ENCODE data around the gene ENTPD8. TPM values are rescaled to one million over a fixed set of nuclear protein-coding genes. Genes with fewer than 3 reads are reported as not detected.

The ENTPD8 gene
- total and polyA plus RNA-seq, 2 of the 13 experiments (the other 11 are each of a cell fraction or from before 2014, with no cell fraction given) = 0.26 to 0.44 TPM

DNA sequence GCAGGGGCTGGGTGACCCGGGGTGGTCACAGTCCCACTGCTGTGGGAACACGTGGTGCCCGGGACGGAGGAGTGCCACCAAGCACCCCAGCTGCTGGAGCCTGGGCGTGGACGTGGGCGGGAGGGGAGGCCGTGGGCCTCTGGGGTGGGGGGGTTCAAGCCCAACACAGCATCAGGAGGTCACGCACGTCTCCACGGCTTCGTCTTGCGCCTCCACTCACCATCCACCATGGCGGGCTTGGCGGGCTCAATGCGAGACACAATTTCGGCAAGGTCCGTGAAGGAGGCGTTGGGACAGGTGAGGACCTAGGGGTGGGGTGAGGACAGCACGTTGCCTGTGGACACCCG is 20.1 kb upstream of the ENTPD8 start:
- BruUV-seq (replicated peaks) = no TSS peak
- no peak overlapping the region for H3K27ac ChIP-seq (ENCODE audit: extremely low read length, insufficient read depth, low read length)
- DNase-seq (ENCODE audit: low spot score) = no peak
- H3K9me3 ChIP-seq (ENCODE audit: low read length) = no peaks in the 10 kb centered on the region
- POLR2A ChIA-PET = no interaction called here
- intact Hi-C loops (cut with micrococcal nuclease; ENCODE audit: unreplicated experiment) = no loop called here
- peaks cover 81% of the 10 kb centered on the region for H3K4me1 ChIP-seq (ENCODE audit: insufficient read depth, low read length)
- H3K27me3 ChIP-seq (ENCODE audit: control insufficient read depth in 1 of 2, insufficient read depth in 2 of 2, low read length in 2 of 2) = no peaks in the 10 kb centered on the region; a peak in 1 of 5 replicates
- H3K9ac ChIP-seq (ENCODE audit: insufficient read depth, low read depth, low read length) = no peak overlapping the region
- peaks cover 11% of the 10 kb centered on the region; the same call in 1 of the 2 replicates for H4K20me1 ChIP-seq (ENCODE audit: insufficient read depth, low read length)
- no peak for ATAC-seq
- CTCF ChIA-PET (ENCODE audit: low intra/inter-chr PET ratio, low total read pairs) = no interaction called here
- peaks cover 2 to 11% of the 10 kb centered on the region in 2 experiments; a peak in 3 of 5 replicates for H3K36me3 ChIP-seq (replicated peaks in 1 of 2; ENCODE audit: control insufficient read depth in 1 of 2, insufficient read depth in 2 of 2, low read length in 2 of 2)
- FAIRE-seq = no peak
- no peak overlapping the region for H3K4me2 ChIP-seq (ENCODE audit: low read depth, low read length)
- 96% methylated on average over 14 of the region's 21 CpGs for WGBS (ENCODE audit: low lambda C conversion rate)
- no peak overlapping the region for H2AFZ ChIP-seq (ENCODE audit: low read length)
- in situ Hi-C loops (cut with HindIII; ENCODE audit: extremely low pct_ligation_motif_present, low pct_unique_long_range_greater_than_20kb) = no loop called here
- peaks cover 26% of the 10 kb centered on the region for H3K79me2 ChIP-seq (ENCODE audit: insufficient read depth, low read length)
- TF ChIP-seq PHF8 (CRISPR knock-in tag; IDR thresholded peaks at IDR 0.05) (no peak), NCOA1 (CRISPR knock-in tag; IDR thresholded peaks at IDR 0.05) (no peak), AGO2 (optimal IDR thresholded peaks at IDR 0.05; ENCODE audit: low read depth, low read length) (no peak), JDP2 (CRISPR knock-in tag; IDR thresholded peaks at IDR 0.05; ENCODE audit: borderline replicate concordance) (no peak), KDM3A (CRISPR knock-in tag; IDR thresholded peaks at IDR 0.05; ENCODE audit: low read depth) (no peak)
- TF ChIP-seq, protein P1, sequence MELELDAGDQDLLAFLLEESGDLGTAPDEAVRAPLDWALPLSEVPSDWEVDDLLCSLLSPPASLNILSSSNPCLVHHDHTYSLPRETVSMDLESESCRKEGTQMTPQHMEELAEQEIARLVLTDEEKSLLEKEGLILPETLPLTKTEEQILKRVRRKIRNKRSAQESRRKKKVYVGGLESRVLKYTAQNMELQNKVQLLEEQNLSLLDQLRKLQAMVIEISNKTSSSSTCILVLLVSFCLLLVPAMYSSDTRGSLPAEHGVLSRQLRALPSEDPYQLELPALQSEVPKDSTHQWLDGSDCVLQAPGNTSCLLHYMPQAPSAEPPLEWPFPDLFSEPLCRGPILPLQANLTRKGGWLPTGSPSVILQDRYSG (CRISPR knock-in tag; IDR thresholded peaks at IDR 0.05) = no peak
- no peak overlapping the region for H3K4me3 ChIP-seq (replicated peaks in 1 of 3; ENCODE audit: insufficient read depth in 1 of 3, low read depth in 2 of 3, low read length in 3 of 3)

DNA sequence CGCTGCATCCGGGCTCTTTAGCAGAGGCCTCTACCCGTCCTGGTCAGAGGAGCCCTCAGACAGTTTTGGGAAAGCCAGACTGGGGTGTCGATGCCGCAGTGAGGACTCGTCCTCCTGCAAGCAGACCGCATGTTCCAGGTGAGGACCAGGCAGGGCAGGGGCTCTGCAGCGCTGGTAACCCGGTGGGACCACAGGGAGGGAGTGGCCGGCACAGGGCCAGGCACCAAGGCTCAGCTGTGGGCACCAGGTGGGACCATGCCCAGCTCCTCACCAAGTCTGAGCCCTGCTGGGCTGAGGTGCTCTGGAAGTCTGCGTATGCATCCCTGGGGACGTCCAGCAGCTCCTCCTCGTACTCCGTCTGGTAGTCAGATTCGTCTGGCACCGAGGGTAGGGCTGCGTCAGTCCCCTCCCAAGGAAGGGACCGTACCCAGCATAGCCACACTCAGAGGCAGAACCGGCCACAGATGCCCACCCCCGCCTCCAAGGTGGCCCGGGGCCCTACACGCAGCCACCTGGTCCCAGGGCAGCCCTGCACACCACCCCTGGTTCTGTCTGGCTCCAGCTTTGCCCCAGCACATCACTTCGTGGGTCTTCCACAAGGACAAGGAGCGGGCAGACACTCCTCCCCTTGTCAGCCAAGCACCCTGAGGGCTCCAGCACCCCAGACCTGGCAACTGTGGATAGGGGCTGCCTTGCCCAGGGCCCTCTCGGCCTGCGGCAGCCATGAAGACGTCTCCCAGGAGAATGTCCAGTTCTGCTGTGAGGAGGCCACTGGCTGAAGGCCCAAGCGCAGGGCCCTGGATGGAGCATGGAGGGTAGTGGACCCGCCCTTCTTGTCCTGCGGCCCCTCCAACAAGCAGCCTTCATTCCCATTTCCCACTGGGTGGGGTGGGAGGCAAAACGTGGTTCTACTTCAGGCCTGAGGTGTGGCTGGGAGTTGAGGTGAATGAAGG is 19.5 kb upstream of the ENTPD8 start:
- no peak overlapping the region for H3K4me2 ChIP-seq (ENCODE audit: low read depth, low read length)
- H4K20me1 ChIP-seq (ENCODE audit: insufficient read depth, low read length) = peaks cover 11% of the 10 kb centered on the region; the same call in 1 of the 2 replicates
- FAIRE-seq (no peak), ATAC-seq (no peak), DNase-seq (ENCODE audit: low spot score) (no peak)
- CTCF ChIA-PET (ENCODE audit: low intra/inter-chr PET ratio, low total read pairs) = no interaction called here
- H3K9me3 ChIP-seq (ENCODE audit: low read length) = no peaks in the 10 kb centered on the region
- no peaks in the 10 kb centered on the region for H3K27me3 ChIP-seq (ENCODE audit: control insufficient read depth in 1 of 2, insufficient read depth in 2 of 2, low read length in 2 of 2)
- intact Hi-C loops (cut with micrococcal nuclease; ENCODE audit: unreplicated experiment) = no loop called here
- in situ Hi-C loops (cut with HindIII; ENCODE audit: extremely low pct_ligation_motif_present, low pct_unique_long_range_greater_than_20kb) = no loop called here
- peaks cover 81% of the 10 kb centered on the region for H3K4me1 ChIP-seq (ENCODE audit: insufficient read depth, low read length)
- peaks cover 4 to 17% of the 10 kb centered on the region in 2 experiments; a peak in 4 of 5 replicates for H3K36me3 ChIP-seq (replicated peaks in 1 of 2; ENCODE audit: control insufficient read depth in 1 of 2, insufficient read depth in 2 of 2, low read length in 2 of 2)
- H3K27ac ChIP-seq (ENCODE audit: extremely low read length, insufficient read depth, low read length) = peak overlapping the region; percentile 66
- POLR2A ChIA-PET = interaction anchor here (1.9 kb wide), 1 partner anchor 38 kb away, joined by 12 read pairs; the partner anchor contains the start of genes EXD3 and NOXA1
- no peak overlapping the region for H3K4me3 ChIP-seq (replicated peaks in 1 of 3; ENCODE audit: insufficient read depth in 1 of 3, low read depth in 2 of 3, low read length in 3 of 3)
- 87% methylated on average over 7 of the region's 31 CpGs for WGBS (ENCODE audit: low lambda C conversion rate)
- H2AFZ ChIP-seq (ENCODE audit: low read length) = no peak overlapping the region
- no TSS peak for BruUV-seq (replicated peaks)
- 0 out of 2 replicates have a peak overlapping the region, but pooled peaks have one; percentile 14 for H3K9ac ChIP-seq (ENCODE audit: insufficient read depth, low read depth, low read length)
- peaks cover 28% of the 10 kb centered on the region for H3K79me2 ChIP-seq (ENCODE audit: insufficient read depth, low read length)
- TF ChIP-seq HNRNPL (IDR thresholded peaks at IDR 0.05; ENCODE audit: low read depth, low read length) (peak; percentile 21; the same call in 1 of the 2 replicates), RFX3 (CRISPR knock-in tag; IDR thresholded peaks at IDR 0.05) (no peak)
- TF ChIP-seq, protein P2, sequence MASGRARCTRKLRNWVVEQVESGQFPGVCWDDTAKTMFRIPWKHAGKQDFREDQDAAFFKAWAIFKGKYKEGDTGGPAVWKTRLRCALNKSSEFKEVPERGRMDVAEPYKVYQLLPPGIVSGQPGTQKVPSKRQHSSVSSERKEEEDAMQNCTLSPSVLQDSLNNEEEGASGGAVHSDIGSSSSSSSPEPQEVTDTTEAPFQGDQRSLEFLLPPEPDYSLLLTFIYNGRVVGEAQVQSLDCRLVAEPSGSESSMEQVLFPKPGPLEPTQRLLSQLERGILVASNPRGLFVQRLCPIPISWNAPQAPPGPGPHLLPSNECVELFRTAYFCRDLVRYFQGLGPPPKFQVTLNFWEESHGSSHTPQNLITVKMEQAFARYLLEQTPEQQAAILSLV (CRISPR knock-in tag; IDR thresholded peaks at IDR 0.05; ENCODE audit: borderline replicate concordance) = 0 out of 2 replicates have a peak, but pooled peaks have one; percentile 29
